CD4-positive, alpha-beta T cell treated with Interleukin-2 at 100 ng/mL for 4 hours (primary cell): ENCODE results near the gene LRRC40.

Experiments used
- DNase-seq: peaks from one replicate; pipeline ENCODE4 v3.0.0-alpha.2; 2020; ENCODE audit warnings: low spot score

Gene LRRC40

DNA sequence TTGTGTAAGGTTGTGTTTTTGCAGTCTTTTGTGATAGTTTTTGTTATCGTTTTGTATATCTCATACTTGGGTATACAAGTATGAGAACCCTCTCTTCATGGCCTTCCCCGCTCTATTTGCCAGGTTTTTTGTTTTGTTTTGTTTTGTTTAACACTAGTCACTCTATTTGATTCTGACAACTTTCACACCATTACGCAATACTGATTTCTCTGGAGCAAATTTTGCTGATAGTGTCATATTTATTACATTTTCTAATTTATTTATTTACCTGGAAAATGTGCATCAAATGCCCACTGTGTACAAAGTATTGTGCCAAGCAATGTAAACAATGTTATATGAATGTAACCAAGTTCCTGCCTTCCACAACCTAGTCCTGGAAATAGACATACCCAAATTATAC lies 90.1 kb downstream of the LRRC40 start:
- DNase-seq: no peak

DNA sequence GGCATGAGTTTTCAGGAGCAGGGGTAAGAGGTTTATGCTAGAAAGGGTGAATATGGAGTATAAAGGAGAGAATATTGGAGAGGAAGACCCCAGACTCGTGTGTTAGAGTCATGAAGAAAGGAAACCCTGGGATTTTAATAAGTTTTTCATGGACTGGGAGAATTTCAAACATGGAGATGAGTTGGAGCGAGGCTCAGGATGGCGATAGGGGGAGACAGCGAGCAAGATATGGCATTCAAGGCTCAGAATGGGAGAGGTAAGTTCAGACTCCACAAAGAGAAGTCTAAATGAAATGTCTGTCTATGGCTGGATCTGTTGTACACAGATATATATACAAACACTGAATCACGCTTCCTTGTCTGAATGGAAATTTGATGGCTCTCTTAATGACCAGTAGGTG lies 92.5 kb downstream of the LRRC40 start:
- DNase-seq: no peak

DNA sequence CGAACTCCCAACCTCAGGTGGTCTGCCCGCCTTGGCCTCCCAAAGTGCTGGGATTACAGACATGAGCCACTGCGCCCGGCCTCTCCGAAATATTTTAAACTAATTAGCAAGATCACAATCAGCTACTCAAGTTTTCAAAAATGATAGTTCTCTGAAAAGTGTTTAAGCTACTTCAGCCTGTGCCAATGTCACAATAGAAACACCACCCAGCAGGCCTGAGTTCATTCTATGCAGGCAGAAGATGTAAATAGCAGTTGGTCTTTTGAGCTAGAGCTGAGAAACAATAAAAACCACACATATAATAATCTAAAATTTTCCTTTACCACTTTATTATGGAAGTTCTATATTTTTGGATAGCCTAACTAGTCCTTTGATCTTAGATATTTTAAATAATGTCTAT lies 96.1 kb downstream of the LRRC40 start:
- DNase-seq: no peak

DNA sequence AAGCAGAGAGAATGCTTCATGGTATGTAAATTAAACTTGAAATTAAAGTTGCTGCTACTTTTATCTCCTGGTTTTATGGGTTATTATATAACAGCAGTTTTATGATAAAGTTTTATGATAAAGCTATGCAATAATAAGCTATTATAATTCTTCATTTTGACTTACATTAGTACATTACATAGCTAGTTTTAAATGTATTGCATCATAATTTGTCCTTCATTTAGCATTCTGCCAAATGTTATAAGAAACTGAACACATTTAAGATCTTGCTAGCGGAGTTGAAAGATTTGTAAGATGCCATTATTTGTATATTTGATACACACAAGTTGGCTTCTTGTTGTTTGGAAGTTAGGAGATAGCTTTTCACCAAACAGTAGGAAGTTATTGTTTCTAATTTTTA lies 101.6 kb downstream of the LRRC40 start:
- no peak for DNase-seq

DNA sequence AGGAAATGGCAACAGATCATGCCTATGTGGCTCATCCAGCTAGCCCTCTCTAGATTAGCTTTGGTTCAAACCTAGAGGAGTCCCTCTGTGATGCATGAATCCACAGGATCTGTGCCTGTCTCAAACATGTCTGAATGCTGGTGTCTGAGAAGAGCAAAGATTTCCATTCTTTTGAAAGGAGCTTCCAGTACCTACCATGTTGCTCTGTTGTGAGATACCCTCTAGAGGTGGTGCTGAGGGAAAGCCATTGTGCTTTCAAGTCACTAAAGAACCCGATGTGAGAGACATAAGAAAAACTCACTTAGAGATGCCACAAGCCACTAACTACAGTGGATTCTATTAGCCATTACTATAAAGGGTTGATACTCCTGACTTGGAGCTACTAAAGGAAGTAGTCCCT lies 103.6 kb downstream of the LRRC40 start:
- DNase-seq: no peak

DNA sequence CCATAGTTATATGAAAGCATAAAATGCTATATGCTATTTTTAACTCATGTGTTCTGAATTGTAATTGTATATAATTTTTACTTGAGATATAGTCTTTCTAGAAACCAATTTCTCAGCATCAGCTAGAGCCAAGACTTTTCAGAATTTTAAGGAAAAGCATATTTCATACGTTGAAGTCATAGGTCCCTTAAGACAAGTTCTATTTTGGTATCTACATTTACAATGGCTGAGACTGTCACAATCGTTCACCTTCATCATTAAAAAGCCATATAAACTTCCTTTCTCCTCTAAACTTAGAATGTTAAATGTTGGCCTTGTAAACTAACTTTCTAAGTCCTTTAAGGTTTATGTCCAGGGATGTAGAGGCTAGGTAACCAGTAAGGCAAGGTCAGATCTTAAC lies 104.1 kb downstream of the LRRC40 start:
- no peak for DNase-seq
